ENCODE measurements around the gene LIPF. TPM values are rescaled to one million over a fixed set of nuclear protein-coding genes. Genes with fewer than 3 reads are reported as not detected.
"Not testable (repeated sequence)": the region's sequence is repeated elsewhere in the genome, so short reads cannot be mapped to it uniquely, and the experiment has no call there.

The LIPF gene, protein sequence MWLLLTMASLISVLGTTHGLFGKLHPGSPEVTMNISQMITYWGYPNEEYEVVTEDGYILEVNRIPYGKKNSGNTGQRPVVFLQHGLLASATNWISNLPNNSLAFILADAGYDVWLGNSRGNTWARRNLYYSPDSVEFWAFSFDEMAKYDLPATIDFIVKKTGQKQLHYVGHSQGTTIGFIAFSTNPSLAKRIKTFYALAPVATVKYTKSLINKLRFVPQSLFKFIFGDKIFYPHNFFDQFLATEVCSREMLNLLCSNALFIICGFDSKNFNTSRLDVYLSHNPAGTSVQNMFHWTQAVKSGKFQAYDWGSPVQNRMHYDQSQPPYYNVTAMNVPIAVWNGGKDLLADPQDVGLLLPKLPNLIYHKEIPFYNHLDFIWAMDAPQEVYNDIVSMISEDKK
- total RNA-seq, result not detected in 2 replicates

- DNase-seq (ENCODE audit: low read depth), result no peak
These were observed at the start of gene LIPF for GRCh38 chr10:88664142-88664541. LIPF (plus strand) TSS chr10:88664442; CDS start chr10:88667298, 2,856 bp downstream.

DNA sequence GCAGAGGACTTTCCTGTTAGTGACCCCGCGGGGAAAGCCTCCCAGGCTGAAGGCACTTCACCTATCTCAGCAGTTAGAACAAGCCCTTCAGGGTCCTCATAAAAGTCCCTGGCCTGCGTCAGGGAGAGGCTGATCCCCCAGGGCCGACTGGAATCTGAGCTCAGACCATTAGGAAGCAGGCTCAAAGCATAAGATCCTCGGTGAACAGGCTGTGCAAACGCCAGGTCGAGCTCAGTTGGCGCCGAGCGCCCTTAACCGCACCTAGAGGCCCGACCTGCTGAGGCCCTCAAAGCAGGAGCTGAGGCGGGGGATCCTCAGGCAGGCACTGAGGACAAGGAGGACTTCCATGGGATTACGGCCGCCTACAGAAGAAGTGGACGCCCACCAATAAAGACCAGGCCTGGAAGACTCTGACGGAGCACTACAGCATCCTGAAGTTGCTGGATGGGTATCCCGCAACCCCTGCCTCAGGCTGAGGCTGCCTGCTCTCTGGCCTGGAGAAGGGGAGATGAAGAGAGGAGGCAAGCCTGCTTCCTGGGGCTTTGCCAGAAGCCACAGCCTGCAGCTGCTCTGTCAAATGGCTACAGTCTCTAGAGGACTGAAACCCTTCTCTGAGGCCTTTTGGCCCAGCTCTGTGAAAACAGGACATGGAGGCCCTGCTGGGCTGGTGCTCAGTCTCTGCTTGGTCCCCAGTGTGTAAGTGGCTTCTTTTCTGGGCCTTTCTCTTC is 47.8 kb upstream of the LIPF start:
- no peak for DNase-seq (ENCODE audit: low read depth)

DNA sequence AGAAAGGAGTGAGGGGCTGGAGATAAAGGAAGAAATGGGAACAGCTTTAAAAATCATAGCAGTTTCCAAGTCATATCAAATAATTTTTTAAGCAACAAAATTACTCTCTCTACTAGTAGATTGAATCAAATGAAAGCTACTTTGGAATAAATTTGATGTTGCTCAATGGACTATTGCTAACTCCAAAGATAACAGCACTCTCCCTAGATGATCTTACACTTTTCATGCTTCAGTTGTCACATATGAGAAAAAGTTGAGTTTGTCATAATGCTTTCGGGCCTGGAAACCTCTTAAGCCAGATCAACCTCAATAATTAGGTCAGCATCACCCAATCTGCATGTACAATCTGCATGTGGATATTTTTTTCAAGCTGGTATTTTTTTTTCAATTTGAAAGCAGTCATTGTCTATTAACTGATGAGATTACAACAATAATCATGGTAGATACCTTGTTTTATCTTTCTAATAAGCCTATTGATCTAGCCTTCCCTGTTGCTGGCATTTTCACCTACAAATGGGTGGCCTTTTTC is 46.4 kb upstream of the LIPF start:
- DNase-seq (ENCODE audit: low read depth), result no peak

- no peak for DNase-seq (ENCODE audit: low read depth)
These were observed 45.7 kb upstream of the LIPF start for GRCh38 chr10:88618496-88618895.

- DNase-seq (ENCODE audit: low read depth), result no peak
These were observed 43.8 kb upstream of the LIPF start for GRCh38 chr10:88620441-88620840.

GRCh38 chr10:88623835-88624234 is 40.4 kb upstream of the LIPF start:
- DNase-seq (ENCODE audit: low read depth), result no peak

- peak; percentile 76 for DNase-seq (ENCODE audit: low read depth)
These were observed 39.4 kb upstream of the LIPF start for GRCh38 chr10:88624840-88625239.

DNA sequence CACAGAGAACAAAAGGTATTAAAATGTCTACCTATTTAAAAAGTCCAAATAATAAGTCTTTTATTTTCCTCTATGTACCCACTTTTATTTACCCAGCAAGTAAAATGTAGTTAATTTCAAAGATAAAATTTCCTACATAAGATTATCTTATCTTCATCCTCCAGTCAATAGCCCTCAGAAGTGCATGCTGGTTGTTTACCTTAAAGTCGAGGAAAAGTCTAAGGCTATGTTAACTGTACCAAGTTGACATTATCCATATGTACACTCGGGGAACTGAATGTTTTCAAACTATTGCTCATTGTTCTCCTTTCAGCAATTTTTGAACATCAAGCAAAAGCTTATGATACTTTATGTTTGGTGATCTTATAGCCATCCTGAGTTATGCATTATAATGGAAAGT is 24.1 kb upstream of the LIPF start:
- no peak for DNase-seq (ENCODE audit: low read depth)

- no peak for DNase-seq (ENCODE audit: low read depth)
These were observed 22.0 kb upstream of the LIPF start for GRCh38 chr10:88642209-88642608.

- peak; percentile 33 for DNase-seq (ENCODE audit: low read depth)
These were observed 21.3 kb upstream of the LIPF start for GRCh38 chr10:88642963-88643362.

- DNase-seq (ENCODE audit: low read depth), result no peak
These were observed 17.1 kb upstream of the LIPF start for GRCh38 chr10:88647061-88647615.

DNA sequence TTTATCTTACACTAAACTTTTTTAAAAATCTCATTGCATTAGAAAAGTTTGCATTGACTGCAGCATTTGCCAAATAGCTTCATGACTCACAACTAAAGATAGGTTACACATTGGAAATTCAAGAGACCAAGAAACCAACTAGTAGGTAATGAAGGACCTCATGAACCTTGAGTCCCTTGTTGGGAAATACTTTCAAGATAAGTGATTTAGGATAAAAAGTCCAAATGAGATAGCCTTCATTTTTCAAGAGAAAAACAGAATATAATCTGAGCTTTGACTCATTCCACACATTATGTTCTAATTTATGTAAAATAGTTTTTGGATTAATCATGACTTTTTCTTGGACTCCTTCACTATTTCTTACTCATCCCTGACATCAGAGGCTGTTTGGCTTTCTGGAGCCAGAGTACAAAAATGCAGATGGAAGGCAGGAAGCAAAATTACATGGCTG is 13.1 kb upstream of the LIPF start:
- DNase-seq (ENCODE audit: low read depth), result peak; percentile 86

DNA sequence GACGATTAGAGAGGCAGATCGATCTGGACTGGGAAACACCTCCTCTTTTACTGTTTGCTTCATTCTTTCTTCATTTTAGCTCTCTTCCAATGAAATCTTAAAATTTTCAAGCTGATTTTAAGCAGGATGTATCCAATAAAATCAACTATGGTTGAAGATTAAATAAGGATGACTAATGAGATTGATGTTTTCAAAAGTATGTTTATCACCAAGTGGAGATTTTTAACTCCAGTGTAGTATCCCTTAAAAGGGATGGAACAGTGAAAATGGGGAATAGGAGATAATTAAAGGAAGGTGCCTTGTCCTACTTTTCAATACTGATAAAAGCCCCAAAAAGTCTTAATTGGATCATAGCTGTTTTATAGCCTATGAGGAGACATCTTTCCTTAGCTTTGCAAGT is 11.6 kb upstream of the LIPF start:
- DNase-seq (ENCODE audit: low read depth), result no peak

GRCh38 chr10:88657901-88658300 is 6.3 kb upstream of the LIPF start:
- peak; percentile 25 for DNase-seq (ENCODE audit: low read depth)

- DNase-seq (ENCODE audit: low read depth), result no peak
These were observed 4.3 kb upstream of the LIPF start for GRCh38 chr10:88659725-88660597.

DNA sequence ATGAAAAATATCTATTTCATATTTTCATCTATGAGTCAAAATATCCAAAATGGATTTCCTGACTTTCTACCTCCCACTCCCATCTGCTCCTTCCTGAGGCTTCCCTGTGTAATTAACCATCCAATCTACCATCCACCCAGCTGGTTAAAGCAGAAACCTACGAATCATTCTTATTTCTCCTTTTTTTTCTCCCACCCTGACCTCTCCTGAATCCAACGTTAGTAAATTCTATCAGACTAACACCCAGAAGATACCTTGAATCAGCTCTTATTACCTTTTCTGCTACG is 3.7 kb upstream of the LIPF start:
- peak; percentile 9 for DNase-seq (ENCODE audit: low read depth)

DNA sequence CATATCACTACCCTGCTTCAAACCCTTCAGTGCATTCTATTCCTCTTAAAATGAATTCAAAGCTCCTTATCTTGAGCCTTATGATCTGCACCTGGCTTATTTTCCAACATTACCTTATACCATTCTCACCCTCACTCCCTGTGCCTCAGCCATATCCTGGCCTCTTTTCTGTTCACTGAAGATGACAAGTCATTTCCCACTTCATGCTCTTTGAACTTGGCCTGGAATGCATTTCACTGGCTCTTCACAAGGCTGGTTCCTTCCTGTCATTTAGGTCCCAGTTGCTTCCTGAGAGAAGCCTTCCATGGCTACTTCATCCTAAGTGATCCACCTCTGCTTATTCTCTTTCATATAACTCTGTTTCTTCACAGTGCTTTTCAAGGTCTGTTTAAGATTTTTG is 3.2 kb upstream of the LIPF start:
- peak; percentile 27 for DNase-seq (ENCODE audit: low read depth)

DNA sequence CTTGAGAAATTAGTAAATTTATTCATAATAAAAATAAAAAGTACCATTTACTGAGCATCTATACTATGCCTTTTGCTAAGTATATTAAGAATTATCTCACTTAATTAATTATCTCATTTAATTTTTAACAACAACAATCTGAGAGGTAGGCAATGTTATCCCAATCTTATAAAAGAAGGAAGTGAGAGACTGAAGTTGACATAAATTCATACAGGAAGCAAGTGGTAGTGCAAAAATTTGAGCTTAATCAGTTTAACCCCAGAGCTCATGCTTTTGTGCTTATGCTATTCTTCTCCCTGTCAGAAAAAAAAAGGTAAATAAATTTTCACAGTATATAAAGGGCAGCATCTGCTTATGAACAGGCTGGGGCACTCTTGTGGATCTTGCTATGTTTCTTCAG is 2.7 kb upstream of the LIPF start:
- no peak for DNase-seq (ENCODE audit: low read depth)

DNA sequence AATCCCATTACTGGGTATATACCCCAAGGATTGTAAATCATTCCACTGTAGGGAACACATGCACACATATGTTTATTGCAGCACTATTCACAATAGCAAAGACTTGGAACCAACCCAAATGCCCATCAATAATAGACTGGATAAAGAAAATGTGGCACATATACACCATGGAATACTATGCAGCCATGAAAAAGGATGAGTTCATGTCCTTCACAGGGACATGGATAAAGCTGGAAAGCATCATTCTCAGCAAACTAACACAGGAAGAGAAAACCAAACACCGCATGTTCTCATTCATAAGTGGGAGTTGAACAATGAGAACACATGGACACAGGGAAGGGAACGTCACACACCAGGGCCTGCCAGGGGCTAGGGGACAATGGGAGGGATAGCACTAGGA is 1.1 kb upstream of the LIPF start:
- DNase-seq (ENCODE audit: low read depth), result not testable (repeated sequence)

- no peak for DNase-seq (ENCODE audit: low read depth)
These were observed 4.2 kb downstream of the LIPF start for GRCh38 chr10:88668465-88668864.

DNA sequence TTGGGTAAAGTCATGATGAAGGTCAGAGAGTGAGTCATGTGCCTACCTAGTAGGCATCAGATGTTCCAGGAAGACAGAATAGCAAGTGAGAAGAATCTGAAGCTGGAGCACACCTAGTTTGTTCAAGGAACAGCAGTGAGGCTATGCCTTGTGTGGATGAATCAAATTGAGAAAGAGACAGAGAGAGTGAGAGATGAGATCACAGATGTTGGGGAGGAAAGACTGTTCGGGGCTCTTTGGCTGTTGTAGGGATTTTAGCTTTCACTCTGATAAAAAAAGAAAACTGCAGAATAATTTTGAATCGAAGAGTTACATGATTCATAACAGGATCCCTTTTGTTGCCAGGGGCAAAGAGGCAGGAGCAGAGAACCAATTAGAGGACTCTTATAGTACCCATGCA is 6.3 kb downstream of the LIPF start:
- DNase-seq (ENCODE audit: low read depth), result peak; percentile 12

GRCh38 chr10:88672041-88672440 is 7.8 kb downstream of the LIPF start:
- peak; percentile 93 for DNase-seq (ENCODE audit: low read depth)

All from renal cortical epithelial cell (primary cell).